ENCODE measurements around the gene GALM. TPM values are rescaled to one million over a fixed set of nuclear protein-coding genes. Genes with fewer than 3 reads are reported as not detected.

Gene GALM
- total and polyA plus RNA-seq, 2 donors from 2014 or later, result 17.9 to 79.9 TPM

DNA sequence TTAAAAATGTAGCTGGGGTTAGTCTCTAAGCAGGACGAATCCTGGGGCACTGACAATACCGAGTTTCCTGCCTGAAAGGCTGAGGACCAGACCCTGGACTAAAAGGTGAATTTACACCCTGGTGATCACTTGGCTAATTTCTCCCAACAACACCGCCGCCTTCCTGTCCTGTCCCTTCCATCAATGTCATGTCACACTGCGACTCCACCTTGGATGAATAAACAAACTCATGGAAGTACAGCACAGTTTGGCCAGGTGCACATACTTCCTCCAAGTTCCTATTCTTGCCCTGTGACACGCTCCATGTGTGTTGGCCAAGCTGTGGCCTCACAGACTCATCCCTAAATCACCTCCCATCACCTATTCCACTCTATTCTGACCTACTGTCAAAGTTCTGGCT is 15.9 kb upstream of the GALM start:
- DNase-seq (no peak), FAIRE-seq (no peak)
- TF ChIP-seq, protein P1, sequence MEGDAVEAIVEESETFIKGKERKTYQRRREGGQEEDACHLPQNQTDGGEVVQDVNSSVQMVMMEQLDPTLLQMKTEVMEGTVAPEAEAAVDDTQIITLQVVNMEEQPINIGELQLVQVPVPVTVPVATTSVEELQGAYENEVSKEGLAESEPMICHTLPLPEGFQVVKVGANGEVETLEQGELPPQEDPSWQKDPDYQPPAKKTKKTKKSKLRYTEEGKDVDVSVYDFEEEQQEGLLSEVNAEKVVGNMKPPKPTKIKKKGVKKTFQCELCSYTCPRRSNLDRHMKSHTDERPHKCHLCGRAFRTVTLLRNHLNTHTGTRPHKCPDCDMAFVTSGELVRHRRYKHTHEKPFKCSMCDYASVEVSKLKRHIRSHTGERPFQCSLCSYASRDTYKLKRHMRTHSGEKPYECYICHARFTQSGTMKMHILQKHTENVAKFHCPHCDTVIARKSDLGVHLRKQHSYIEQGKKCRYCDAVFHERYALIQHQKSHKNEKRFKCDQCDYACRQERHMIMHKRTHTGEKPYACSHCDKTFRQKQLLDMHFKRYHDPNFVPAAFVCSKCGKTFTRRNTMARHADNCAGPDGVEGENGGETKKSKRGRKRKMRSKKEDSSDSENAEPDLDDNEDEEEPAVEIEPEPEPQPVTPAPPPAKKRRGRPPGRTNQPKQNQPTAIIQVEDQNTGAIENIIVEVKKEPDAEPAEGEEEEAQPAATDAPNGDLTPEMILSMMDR (IDR thresholded peaks at IDR 0.05; ENCODE audit: borderline replicate concordance, extremely low read depth, insufficient read depth), result no peak
- Histone ChIP-seq H3K27me3 (ENCODE audit: control insufficient read depth, insufficient read depth, low read length) (no peaks in the 10 kb centered on the region), H3K4me1 (ENCODE audit: control insufficient read depth in 2 of 3, insufficient read depth in 2 of 3, low read depth in 1 of 3, low read length in 3 of 3) (no peaks in the 10 kb centered on the region), H3K27ac (ENCODE audit: low read depth in 2 of 2, low read length in 2 of 2) (no peak overlapping the region), H3K4me3 (ENCODE audit: low read length in 3 of 3) (no peak overlapping the region), H3K36me3 (ENCODE audit: control insufficient read depth in 2 of 3, insufficient read depth in 3 of 3, low read length in 3 of 3) (no peaks in the 10 kb centered on the region), H3K9me3 (ENCODE audit: control insufficient read depth in 2 of 3, insufficient read depth in 1 of 3, low read length in 3 of 3) (no peaks in the 10 kb centered on the region), H3K9ac (ENCODE audit: low read length in 3 of 3) (no peak overlapping the region)
- intact Hi-C loops (cut with DNase I), result no loop called here

DNA sequence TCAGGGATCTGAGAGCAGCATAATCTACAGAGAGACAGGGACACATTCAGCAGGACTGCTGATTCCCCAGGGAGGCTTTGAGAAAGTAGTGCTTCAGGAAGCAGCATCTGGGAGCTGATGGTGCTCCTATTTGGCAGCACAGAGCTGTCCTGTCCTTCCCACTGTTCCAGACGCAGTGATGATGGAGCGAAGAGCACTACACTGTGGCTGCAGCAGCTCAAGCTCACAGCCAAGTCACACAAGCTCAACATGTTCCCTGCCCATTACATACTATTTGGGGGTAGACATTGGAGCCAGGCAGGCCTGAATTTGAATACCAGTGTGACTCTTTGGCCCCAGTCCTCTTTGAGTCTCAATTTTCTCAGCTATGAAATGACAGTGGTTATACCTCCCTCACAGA is 15.2 kb upstream of the GALM start:
- Histone ChIP-seq H3K4me1 (ENCODE audit: control insufficient read depth in 2 of 3, insufficient read depth in 2 of 3, low read depth in 1 of 3, low read length in 3 of 3) (no peaks in the 10 kb centered on the region), H3K27me3 (ENCODE audit: control insufficient read depth, insufficient read depth, low read length) (no peaks in the 10 kb centered on the region), H3K4me3 (ENCODE audit: low read length in 3 of 3) (no peak overlapping the region), H3K9ac (ENCODE audit: low read length in 3 of 3) (no peak overlapping the region), H3K9me3 (ENCODE audit: control insufficient read depth in 2 of 3, insufficient read depth in 1 of 3, low read length in 3 of 3) (no peaks in the 10 kb centered on the region), H3K36me3 (ENCODE audit: control insufficient read depth in 2 of 3, insufficient read depth in 3 of 3, low read length in 3 of 3) (no peaks in the 10 kb centered on the region), H3K27ac (ENCODE audit: low read depth in 2 of 2, low read length in 2 of 2) (no peak overlapping the region)
- FAIRE-seq (no peak), DNase-seq (no peak)
- intact Hi-C loops (cut with DNase I), result no loop called here
- TF ChIP-seq, protein P1 (IDR thresholded peaks at IDR 0.05; ENCODE audit: borderline replicate concordance, extremely low read depth, insufficient read depth), result no peak

DNA sequence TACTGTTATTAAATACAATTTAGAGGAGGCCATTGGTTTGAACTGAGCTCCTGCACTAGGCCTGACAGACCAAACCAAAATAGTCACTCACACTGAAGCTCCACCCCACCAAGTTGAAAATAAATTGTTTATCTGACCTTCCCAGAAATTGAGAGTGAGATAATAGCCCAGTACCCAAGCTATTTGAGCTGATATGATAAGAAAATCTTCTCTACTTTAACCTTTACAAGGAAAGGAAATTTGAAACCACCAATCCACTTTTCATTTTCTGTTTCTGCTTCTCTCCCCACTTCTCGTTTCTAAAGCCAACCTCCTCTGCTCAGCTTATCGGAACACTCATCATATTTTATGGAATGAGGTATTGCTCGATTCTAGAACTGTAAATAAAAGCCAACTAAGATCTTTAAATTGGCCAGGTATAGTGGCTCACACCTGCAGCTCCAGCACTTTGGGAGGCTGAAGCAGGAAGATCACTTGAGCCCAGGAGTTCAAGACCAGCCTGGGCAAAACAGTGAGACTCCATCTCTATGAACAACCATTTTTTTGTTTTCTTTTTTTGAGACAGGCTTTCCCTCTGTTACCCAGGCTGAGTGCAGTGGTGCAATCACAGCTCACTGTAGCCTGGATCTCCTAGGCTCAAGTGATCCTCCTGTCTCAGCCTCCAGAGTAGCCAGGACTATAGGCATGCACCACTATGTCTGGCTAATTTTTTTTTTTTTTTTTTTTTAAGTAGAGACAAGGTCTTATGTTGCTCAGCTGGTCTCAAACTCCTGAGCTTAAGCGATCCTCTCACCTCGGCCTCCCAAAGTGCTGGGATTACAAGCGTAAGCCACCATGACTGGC is 13.3 kb upstream of the GALM start:
- Histone ChIP-seq H3K9me3 (ENCODE audit: control insufficient read depth in 2 of 3, insufficient read depth in 1 of 3, low read length in 3 of 3) (no peaks in the 10 kb centered on the region), H3K27me3 (ENCODE audit: control insufficient read depth, insufficient read depth, low read length) (no peaks in the 10 kb centered on the region), H3K36me3 (ENCODE audit: control insufficient read depth in 2 of 3, insufficient read depth in 3 of 3, low read length in 3 of 3) (no peaks in the 10 kb centered on the region), H3K27ac (ENCODE audit: low read depth in 2 of 2, low read length in 2 of 2) (no peak overlapping the region), H3K4me1 (ENCODE audit: control insufficient read depth in 2 of 3, insufficient read depth in 2 of 3, low read depth in 1 of 3, low read length in 3 of 3) (no peaks in the 10 kb centered on the region), H3K4me3 (ENCODE audit: low read length in 3 of 3) (no peak overlapping the region), H3K9ac (ENCODE audit: low read length in 3 of 3) (no peak overlapping the region)
- DNase-seq, result no peak
- TF ChIP-seq, protein P1 (IDR thresholded peaks at IDR 0.05; ENCODE audit: borderline replicate concordance, extremely low read depth, insufficient read depth), result no peak
- no peak for FAIRE-seq
- intact Hi-C loops (cut with DNase I), result no loop called here
